DND-41 (cell line): Measurements from ENCODE around the gene NOL4L.

ENCODE experiments used
- ATAC-seq: fragments of 200-7000 bp; cut with Tn5 transposase; 3 replicates; pipeline ENCODE4 v1.9.1; 2021; ENCODE audit warnings: low read depth; ENCODE audit not compliant: insufficient read depth
- DNase-seq: peaks from one replicate; pipeline ENCODE4 v3.0.0-alpha.2; 2020
- H2AFZ ChIP-seq: 2 replicates; pipeline ENCODE4 v1.6.0; 2012; ENCODE audit warnings: low read depth, low read length
- H3K27ac ChIP-seq: 2 replicates; pipeline ENCODE4 v1.5.1; 2012; ENCODE audit warnings: low read length, inconsistent platforms
- H3K27me3 ChIP-seq: fragments of 200-600 bp; sonication (generic); 2 replicates; pipeline ENCODE4 v1.6.0; 2012; ENCODE audit warnings: low read length, mild to moderate bottlenecking, inconsistent platforms; ENCODE audit not compliant: insufficient read depth, poor library complexity
- H3K36me3 ChIP-seq: 2 replicates; pipeline ENCODE4 v1.5.1; 2012; ENCODE audit warnings: low read length, inconsistent platforms; ENCODE audit not compliant: insufficient read depth
- H3K4me1 ChIP-seq: 2 replicates; pipeline ENCODE4 v1.5.1; 2012; ENCODE audit warnings: mild to moderate bottlenecking, low read length; ENCODE audit not compliant: insufficient read depth
- H3K4me2 ChIP-seq: 2 replicates; pipeline ENCODE4 v1.6.0; 2012; ENCODE audit warnings: mild to moderate bottlenecking, moderate library complexity, low read length, inconsistent platforms; ENCODE audit not compliant: insufficient read depth
- H3K4me3 ChIP-seq, 2 experiments: fragments of 200-600 bp in 1 of 2; shearing (Covaris generic) in 1 of 2; 2 replicates each; pipeline ENCODE4 v1.5.1; 2012 to 2016; ENCODE audit warnings: inconsistent platforms in 2 of 2, low read length in 2 of 2, mild to moderate bottlenecking in 2 of 2, low read depth in 1 of 2, moderate library complexity in 1 of 2
- H3K79me2 ChIP-seq: 2 replicates; pipeline ENCODE4 v1.6.0; 2012; ENCODE audit warnings: low read length, inconsistent platforms; ENCODE audit not compliant: insufficient read depth
- H3K9ac ChIP-seq: 2 replicates; pipeline ENCODE4 v1.6.0; 2012; ENCODE audit warnings: low read depth, mild to moderate bottlenecking, inconsistent platforms, low read length, moderate library complexity
- H3K9me3 ChIP-seq: 2 replicates; pipeline ENCODE4 v1.5.1; 2012; ENCODE audit warnings: low read length, moderate library complexity, mild to moderate bottlenecking, inconsistent platforms; ENCODE audit not compliant: insufficient read depth, severe bottlenecking
- H4K20me1 ChIP-seq: 2 replicates; pipeline ENCODE4 v1.6.0; 2012; ENCODE audit warnings: low read length; ENCODE audit not compliant: insufficient read depth
- CTCF ChIP-seq: IDR thresholded peaks from 2 replicates; pipeline ENCODE4 v1.5.1; 2012; ENCODE audit warnings: borderline replicate concordance, low read length, moderate library complexity, mild to moderate bottlenecking; ENCODE audit not compliant: poor library complexity, severe bottlenecking; ENCODE audit errors: extremely low read depth
- EZH2 ChIP-seq: IDR thresholded peaks from 3 replicates; pipeline ENCODE4 v1.6.1; 2012; ENCODE audit warnings: borderline replicate concordance, low read depth, mild to moderate bottlenecking, moderate library complexity, low read length, inconsistent platforms; ENCODE audit not compliant: severe bottlenecking

Gene NOL4L

GRCh38 chr20:32621891-32622584 is 36.9 kb upstream of the NOL4L start:
- H3K4me3 ChIP-seq: no peak overlapping the region
- no peaks in the 10 kb centered on the region for H3K36me3 ChIP-seq
- H3K4me1 ChIP-seq: peaks cover 3% of the 10 kb centered on the region
- no peak overlapping the region for H3K4me2 ChIP-seq
- no peaks in the 10 kb centered on the region for H3K79me2 ChIP-seq
- no peaks in the 10 kb centered on the region for H3K9me3 ChIP-seq
- H4K20me1 ChIP-seq: peaks cover 2% of the 10 kb centered on the region; the same call in 1 of the 2 replicates
- no peak for DNase-seq
- ATAC-seq: peak; percentile 22; the same call in 1 of the 3 replicates
- no peak overlapping the region for H2AFZ ChIP-seq
- no peak overlapping the region for H3K9ac ChIP-seq
- H3K27me3 ChIP-seq: peaks cover 6% of the 10 kb centered on the region
- no peak overlapping the region for H3K27ac ChIP-seq
- TF ChIP-seq EZH2: no peak
- no peak for TF ChIP-seq CTCF

GRCh38 chr20:32621071-32621890 is 36.1 kb upstream of the NOL4L start:
- DNase-seq: no peak
- peak; percentile 45; the same call in 2 of the 3 replicates for ATAC-seq
- H3K4me3 ChIP-seq: no peak overlapping the region

GRCh38 chr20:32619586-32619985 is 34.5 kb upstream of the NOL4L start:
- Histone ChIP-seq H3K9ac (no peak overlapping the region), H2AFZ (no peak overlapping the region)
- no peak for TF ChIP-seq EZH2
- no peak for TF ChIP-seq CTCF

More at GRCh38 chr20:32621071-32621890, 36.1 kb upstream of the NOL4L start:
- Histone ChIP-seq H3K9ac (no peak overlapping the region), H3K4me1 (no peaks in the 10 kb centered on the region), H3K79me2 (no peaks in the 10 kb centered on the region), H3K9me3 (no peaks in the 10 kb centered on the region), H3K27ac (no peak overlapping the region), H4K20me1 (peaks cover 2% of the 10 kb centered on the region; the same call in 1 of the 2 replicates), H2AFZ (no peak overlapping the region), H3K4me2 (no peak overlapping the region), H3K27me3 (no peaks in the 10 kb centered on the region), H3K36me3 (no peaks in the 10 kb centered on the region)
- TF ChIP-seq CTCF (no peak), EZH2 (no peak)

More at GRCh38 chr20:32619586-32619985, 34.5 kb upstream of the NOL4L start:
- H3K27me3 ChIP-seq: no peaks in the 10 kb centered on the region
- H4K20me1 ChIP-seq: peaks cover 2% of the 10 kb centered on the region; the same call in 1 of the 2 replicates
- H3K4me1 ChIP-seq: no peaks in the 10 kb centered on the region
- no peaks in the 10 kb centered on the region for H3K9me3 ChIP-seq
- no peaks in the 10 kb centered on the region for H3K79me2 ChIP-seq
- DNase-seq: no peak
- no peaks in the 10 kb centered on the region for H3K36me3 ChIP-seq
- no peak overlapping the region for H3K27ac ChIP-seq
- ATAC-seq: no peak
- H3K4me3 ChIP-seq: no peak overlapping the region
- no peak overlapping the region for H3K4me2 ChIP-seq
